GM10266 (cell line): ENCODE measurements around the gene CSGALNACT2.

Experiments used
- DNase-seq: peaks from one replicate; pipeline ENCODE4 v3.0.0; 2012; ENCODE audit errors: extremely low spot score
- TF ChIP-seq, protein P1 (sequence below): IDR thresholded peaks from 2 replicates; pipeline ENCODE4 v1.5.1; 2012; ENCODE audit warnings: mild to moderate bottlenecking, low read depth; ENCODE audit not compliant: control insufficient read depth, insufficient read depth; ENCODE audit errors: missing control alignments

The CSGALNACT2 gene

DNA sequence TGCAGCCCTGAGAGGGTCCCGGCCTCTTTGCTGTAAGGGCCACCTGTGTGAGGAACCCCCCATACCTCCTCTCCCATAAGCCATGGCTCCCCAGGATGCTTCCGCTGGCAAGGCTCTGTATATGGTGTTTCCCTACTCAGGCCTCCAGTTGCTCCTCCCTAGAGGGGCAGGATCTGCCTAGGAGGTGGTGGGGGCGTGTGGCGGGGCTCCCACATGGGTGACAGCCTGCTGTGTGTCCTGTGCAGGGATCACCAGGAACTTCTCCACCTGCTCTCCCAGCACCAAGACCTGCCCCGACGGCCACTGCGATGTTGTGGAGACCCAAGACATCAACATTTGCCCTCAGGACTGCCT is 25.7 kb upstream of the CSGALNACT2 start:
- TF ChIP-seq, protein P1, sequence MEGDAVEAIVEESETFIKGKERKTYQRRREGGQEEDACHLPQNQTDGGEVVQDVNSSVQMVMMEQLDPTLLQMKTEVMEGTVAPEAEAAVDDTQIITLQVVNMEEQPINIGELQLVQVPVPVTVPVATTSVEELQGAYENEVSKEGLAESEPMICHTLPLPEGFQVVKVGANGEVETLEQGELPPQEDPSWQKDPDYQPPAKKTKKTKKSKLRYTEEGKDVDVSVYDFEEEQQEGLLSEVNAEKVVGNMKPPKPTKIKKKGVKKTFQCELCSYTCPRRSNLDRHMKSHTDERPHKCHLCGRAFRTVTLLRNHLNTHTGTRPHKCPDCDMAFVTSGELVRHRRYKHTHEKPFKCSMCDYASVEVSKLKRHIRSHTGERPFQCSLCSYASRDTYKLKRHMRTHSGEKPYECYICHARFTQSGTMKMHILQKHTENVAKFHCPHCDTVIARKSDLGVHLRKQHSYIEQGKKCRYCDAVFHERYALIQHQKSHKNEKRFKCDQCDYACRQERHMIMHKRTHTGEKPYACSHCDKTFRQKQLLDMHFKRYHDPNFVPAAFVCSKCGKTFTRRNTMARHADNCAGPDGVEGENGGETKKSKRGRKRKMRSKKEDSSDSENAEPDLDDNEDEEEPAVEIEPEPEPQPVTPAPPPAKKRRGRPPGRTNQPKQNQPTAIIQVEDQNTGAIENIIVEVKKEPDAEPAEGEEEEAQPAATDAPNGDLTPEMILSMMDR = no peak
- DNase-seq = no peak

DNA sequence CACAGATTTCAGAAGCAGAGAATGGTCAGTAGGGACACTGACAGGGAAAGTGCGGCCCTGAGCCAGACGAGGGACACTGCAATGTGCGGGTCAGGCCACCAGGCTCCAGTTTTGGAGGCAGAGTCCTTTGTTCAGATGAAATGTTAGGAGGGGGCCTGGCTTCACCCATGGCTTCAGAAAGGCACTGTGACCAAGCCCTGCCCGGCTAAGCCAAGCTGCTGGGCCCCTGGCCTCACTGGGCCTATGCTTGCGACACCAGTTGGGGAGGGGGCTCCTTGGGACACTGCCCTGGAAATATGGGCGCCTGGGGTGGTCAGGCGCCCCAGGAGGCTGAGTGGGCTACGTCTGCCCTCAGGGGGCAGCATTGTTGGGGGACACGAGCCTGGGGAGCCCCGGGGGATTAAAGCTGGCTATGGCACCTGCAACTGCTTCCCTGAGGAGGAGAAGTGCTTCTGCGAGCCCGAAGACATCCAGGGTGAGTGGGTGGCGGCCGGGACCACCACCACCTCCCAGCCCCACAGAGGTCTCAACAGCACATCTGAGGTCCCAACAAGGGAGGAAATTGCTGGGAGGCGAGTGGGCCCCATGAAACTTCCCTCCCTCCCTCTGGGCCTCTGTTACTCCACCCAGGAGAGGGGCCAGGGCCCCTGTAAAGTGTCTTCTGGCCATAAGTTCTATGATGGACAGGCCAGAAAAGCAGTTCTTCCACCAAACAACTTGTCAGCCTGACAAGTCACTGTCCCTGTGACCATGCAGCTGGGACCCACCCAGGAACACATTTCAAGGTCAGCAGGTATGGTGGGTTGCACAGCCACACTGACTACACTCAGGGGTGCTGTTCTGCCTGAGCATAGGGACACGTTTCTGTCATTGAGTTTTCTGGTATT is 24.8 kb upstream of the CSGALNACT2 start:
- TF ChIP-seq, protein P1 = no peak

DNA sequence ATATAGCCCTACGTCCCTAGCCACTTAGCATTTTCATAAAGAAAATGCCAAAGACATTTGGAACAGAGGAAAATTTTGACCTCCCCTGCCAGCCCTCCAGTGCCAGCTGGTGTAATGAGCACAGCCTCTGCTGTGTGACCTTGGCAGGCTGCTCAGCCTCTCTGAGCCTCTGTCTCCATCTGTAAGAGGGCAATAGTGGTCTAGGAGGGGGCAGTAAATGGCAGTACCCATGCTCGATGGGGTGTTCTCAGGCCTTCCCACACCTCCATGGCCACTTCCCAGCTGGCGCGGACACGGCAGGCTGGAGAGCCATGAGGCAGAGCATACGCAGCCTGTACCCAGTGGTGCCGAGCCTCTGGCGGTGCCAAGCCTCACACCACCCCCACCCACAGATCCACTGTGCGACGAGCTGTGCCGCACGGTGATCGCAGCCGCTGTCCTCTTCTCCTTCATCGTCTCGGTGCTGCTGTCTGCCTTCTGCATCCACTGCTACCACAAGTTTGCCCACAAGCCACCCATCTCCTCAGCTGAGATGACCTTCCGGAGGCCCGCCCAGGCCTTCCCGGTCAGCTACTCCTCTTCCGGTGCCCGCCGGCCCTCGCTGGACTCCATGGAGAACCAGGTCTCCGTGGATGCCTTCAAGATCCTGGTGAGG is 24.0 kb upstream of the CSGALNACT2 start:
- no peak for DNase-seq
- TF ChIP-seq, protein P1 = no peak

More for the DNA sequence above, 24.8 kb upstream of the CSGALNACT2 start:
- DNase-seq = no peak

DNA sequence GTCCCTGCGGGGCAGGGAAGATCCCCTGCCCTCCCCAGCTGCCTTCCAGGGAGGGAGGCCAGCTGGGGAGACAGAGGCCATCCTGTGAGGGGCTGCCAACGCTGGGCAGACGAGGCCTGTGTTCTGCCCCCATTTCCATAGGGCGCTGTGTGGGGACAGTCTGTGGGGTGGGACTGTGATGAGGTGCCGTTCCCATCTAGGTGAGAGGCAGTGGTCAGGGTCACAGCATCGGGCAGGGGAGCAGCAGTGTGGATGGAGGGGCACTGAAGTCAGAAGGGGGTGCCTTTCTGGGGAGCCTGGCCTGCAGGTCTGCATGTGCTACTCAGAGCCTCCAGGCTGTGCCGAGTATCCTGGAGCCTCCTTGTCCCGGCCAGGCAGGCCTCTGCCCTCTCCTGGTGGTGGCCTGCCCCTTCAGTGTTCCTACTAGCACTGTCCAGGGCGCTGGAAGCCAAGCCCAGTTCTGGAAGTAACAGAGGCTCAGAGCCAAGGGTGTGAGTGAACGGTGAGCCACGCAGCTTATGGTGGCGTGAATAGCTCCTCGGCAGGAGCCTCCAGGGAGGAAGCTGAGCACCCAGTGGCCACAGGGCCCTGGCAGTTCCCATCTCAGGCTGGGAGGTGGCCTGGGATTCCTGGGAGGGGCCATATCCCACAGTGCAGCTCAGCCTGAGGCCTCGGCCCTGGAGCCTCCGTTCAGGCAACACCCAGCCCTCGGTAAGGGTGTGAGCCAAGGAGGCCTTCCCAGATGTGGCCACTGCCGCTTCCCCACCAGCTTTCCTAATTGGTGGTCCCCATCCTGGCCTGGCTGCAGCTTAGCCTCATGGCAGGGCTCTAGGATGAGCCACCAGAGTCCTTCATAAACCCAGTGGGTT is 23.3 kb upstream of the CSGALNACT2 start:
- TF ChIP-seq, protein P1 = no peak
- DNase-seq = no peak

DNA sequence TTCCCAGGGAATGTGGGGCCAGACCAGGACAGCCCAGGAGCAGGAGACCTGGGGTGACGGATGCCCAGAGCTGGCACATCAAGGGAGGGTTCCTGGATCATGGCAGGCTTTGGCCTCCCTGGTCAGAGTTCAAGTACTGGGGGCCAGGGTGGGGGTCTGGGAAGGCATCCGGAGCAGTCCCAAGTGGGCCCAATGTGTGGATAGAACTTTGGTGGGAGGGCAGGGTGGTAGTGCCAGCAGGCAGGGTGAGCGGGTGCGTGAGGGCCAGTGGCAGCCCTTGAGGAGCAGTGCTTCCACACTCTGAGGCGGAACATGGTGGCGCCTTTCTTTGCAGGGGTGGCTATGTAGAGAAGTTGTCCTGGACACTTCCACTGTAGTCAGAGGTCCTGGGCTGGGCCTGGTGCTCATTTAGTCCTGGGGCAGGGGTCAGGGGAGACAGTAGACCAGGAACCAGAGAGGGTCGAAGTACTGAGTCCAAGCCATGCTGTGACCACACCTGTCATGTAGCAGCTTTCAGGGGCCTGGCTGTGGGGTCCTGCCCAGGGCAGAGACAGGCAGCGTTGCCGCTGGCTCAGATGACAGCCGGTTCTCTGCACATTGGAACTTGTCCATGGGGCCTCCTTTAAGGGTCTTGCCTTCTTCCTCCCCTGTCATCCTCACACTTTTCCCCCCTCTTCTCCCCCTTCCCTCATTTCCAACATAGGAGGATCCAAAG is 22.2 kb upstream of the CSGALNACT2 start:
- TF ChIP-seq, protein P1 = no peak
- DNase-seq = no peak

DNA sequence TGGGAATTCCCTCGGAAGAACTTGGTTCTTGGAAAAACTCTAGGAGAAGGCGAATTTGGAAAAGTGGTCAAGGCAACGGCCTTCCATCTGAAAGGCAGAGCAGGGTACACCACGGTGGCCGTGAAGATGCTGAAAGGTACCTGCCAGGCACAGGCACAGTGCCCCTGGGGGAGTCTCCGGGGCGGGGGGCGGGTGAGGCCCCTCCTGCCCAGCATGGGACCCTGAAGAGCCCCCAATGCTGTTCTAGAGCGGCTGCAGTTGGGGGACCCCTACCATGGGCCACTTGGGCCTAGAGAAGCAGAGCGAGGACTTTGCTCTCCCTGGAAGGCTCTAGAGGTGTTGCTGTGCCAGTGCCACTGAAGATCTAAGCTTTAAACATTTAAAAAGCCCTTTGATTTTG is 21.6 kb upstream of the CSGALNACT2 start:
- TF ChIP-seq, protein P1 = no peak
- DNase-seq = no peak
